Spleen (tissue), 11 donors: ENCODE results near the gene TBL1XR1. TPM values are rescaled to one million over a fixed set of nuclear protein-coding genes. Genes with fewer than 3 reads are reported as not detected.

Experiments used
- DNase-seq: peaks from one replicate; pipeline ENCODE4 v3.0.0-alpha.2; 2020
- H3K27ac ChIP-seq, 8 donors: fragments of 200-600 bp; sonication (generic) in 7 of 8; 1 replicate in 4 of 8; 2 replicates in 4 of 8; pipeline versions ENCODE4 v1.5.0 to v1.8.0; 2016 to 2021; ENCODE audit warnings: inconsistent platforms in 4 of 8, mild to moderate bottlenecking in 4 of 8, moderate library complexity in 1 of 8
- H3K27me3 ChIP-seq, 7 donors: fragments of 200-600 bp; sonication (generic) in 6 of 7; replicated peaks in 1 of 7; 1 replicate in 4 of 7; 2 replicates in 3 of 7; pipeline versions ENCODE4 v1.5.0 to v1.8.0; 2016 to 2021; ENCODE audit warnings: inconsistent platforms in 3 of 7, mild to moderate bottlenecking in 1 of 7
- H3K36me3 ChIP-seq, 6 donors: fragments of 200-600 bp; sonication (generic) in 5 of 6; 1 replicate in 4 of 6; 2 replicates in 2 of 6; pipeline versions ENCODE4 v1.5.0 to v1.8.0; 2016 to 2021; ENCODE audit warnings: inconsistent platforms in 2 of 6
- H3K4me1 ChIP-seq, 6 donors: fragments of 200-600 bp; sonication (generic) in 5 of 6; 1 replicate in 3 of 6; 2 replicates in 3 of 6; pipeline versions ENCODE4 v1.5.0 to v1.8.0; 2016 to 2021; ENCODE audit warnings: inconsistent platforms in 3 of 6
- H3K4me3 ChIP-seq, 8 donors: fragments of 200-600 bp; sonication (generic) in 7 of 8; 1 replicate in 4 of 8; 2 replicates in 4 of 8; pipeline versions ENCODE4 v1.5.0 to v1.8.0; 2016 to 2021; ENCODE audit warnings: inconsistent platforms in 4 of 8, mild to moderate bottlenecking in 4 of 8, moderate library complexity in 2 of 8
- H3K9me3 ChIP-seq, 8 donors: fragments of 200-600 bp; sonication (generic) in 7 of 8; 1 replicate in 4 of 8; 2 replicates in 4 of 8; pipeline versions ENCODE4 v1.5.0 to v1.8.0; 2016 to 2021; ENCODE audit warnings: inconsistent platforms in 4 of 8
- CTCF ChIP-seq, 11 experiments: fragments of 200-600 bp in 7 of 11; fragments of 450-650 bp in 4 of 11; sonication (generic) in 4 of 11; IDR thresholded peaks in 8 of 11; conservative IDR thresholded peaks in 3 of 11; 1 replicate in 7 of 11; 2 replicates in 4 of 11; pipeline versions ENCODE4 v1.4.0 to v1.8.0; 2016 to 2021; ENCODE audit warnings: antibody characterized with exemption in 11 of 11, inconsistent platforms in 4 of 11, mild to moderate bottlenecking in 1 of 11
- POLR2A ChIP-seq, 3 donors: fragments of 450-650 bp; IDR thresholded peaks; one replicate each; pipeline ENCODE4 v1.5.1; 2017; ENCODE audit warnings: antibody characterized with exemption in 3 of 3, mild to moderate bottlenecking in 1 of 3
- POLR2AphosphoS5 ChIP-seq, 3 donors: sonication (generic); formaldehyde crosslinking; IDR thresholded peaks; one replicate each; pipeline ENCODE4 v1.5.1; 2017; ENCODE audit warnings: antibody characterized with exemption in 3 of 3
- WGBS, 5 donors: extraction: QIAGEN DNeasy Blood & Tissue Kit in 3 of 5; methylation state at CpG; one replicate each; pipeline versions ENCODE4 v1.1.5 to v1.1.7; 2013 to 2018; 5-methylcytosine and 5-hydroxymethylcytosine counted together
- intact Hi-C: fragments of 100-400 bp; cut with DNase I; formaldehyde crosslinking; loops from one replicate; pipeline ENCODE4 v1.15.0; 2023; ENCODE audit warnings: low total_unique reads
- polyA plus RNA-seq, 3 donors: library from polyadenylated mRNA; stranded (reverse); fragments of 200-250 nt; gene quantifications; one replicate each; pipeline ENCODE4 v1.2.1, GENCODE V29; 2013
- total RNA-seq, 7 donors: library from RNA; depleted of rRNA in 3 of 7; stranded (reverse); fragments of >200 nt in 3 of 7; fragmentation: NEBNext Ultra II Directional in 4 of 7; extraction: Animal tissue kit (Norgen Biotek cat#: 25700) in 4 of 7; gene quantifications; one replicate each; pipeline versions ENCODE4 v1.1.0 to v1.2.1, GENCODE V29; 2016 to 2021
- donor health status: healthy with polysubstance abuse.
- donor health status: DM: no; HTN: no; CAD: no; lungs with moderate emphysema.
- donor health status: DM: no; HTN: no; CAD: no.
- donor health status: Bipolar disorder and iron deficiency.
- donor health status: healthy.
- donor health status: DM: no; HTN: no; CAD: no.
- donor health status: DM: yes; HTN: yes; CAD: no.

The TBL1XR1 gene
- total and polyA plus RNA-seq, 10 donors = 32.4 to 168 (median 97.2) TPM

- no peak overlapping the region for H3K4me3 ChIP-seq
- no peaks in the 10 kb centered on the region for H3K36me3 ChIP-seq
- H3K9me3 ChIP-seq = no peaks in the 10 kb centered on the region
- no peak for TF ChIP-seq POLR2AphosphoS5 (IDR thresholded peaks at IDR 0.05)
- TF ChIP-seq CTCF (IDR thresholded peaks at IDR 0.05 in 8 of 11, conservative IDR thresholded peaks at IDR 0.05 in 3 of 11) = no peak
- no peak for TF ChIP-seq POLR2A (IDR thresholded peaks at IDR 0.05)
- H3K4me1 ChIP-seq = no peaks in the 10 kb centered on the region
- no peaks in the 10 kb centered on the region for H3K27me3 ChIP-seq
- DNase-seq = no peak
- no peak overlapping the region for H3K27ac ChIP-seq
- intact Hi-C loops = no loop called here
These were observed 15.0 kb upstream of the TBL1XR1 start for GRCh38 chr3:177212278-177212610.

GRCh38 chr3:177211503-177212277, 14.4 kb upstream of the TBL1XR1 start:
- Histone ChIP-seq H3K4me3 (no peak overlapping the region), H3K27me3 (no peaks in the 10 kb centered on the region), H3K27ac (no peak overlapping the region), H3K9me3 (no peaks in the 10 kb centered on the region), H3K36me3 (no peaks in the 10 kb centered on the region), H3K4me1 (no peaks in the 10 kb centered on the region)
- no peak for DNase-seq
- WGBS, 5 donors = 83 to 88% (median 86%) methylated on average over 7 of the region's 7 CpGs
- intact Hi-C loops = no loop called here
- TF ChIP-seq CTCF (IDR thresholded peaks at IDR 0.05 in 8 of 11, conservative IDR thresholded peaks at IDR 0.05 in 3 of 11) = no peak
- TF ChIP-seq POLR2AphosphoS5 (IDR thresholded peaks at IDR 0.05) = no peak
- TF ChIP-seq POLR2A (IDR thresholded peaks at IDR 0.05) = no peak

GRCh38 chr3:177210744-177211502, 13.6 kb upstream of the TBL1XR1 start:
- 90 to 97% (median 93%) methylated on average over 11 of the region's 11 CpGs for WGBS, 5 donors

More at GRCh38 chr3:177210744-177211502, 13.6 kb upstream of the TBL1XR1 start:
- Histone ChIP-seq H3K4me1 (no peaks in the 10 kb centered on the region), H3K36me3 (no peaks in the 10 kb centered on the region), H3K27ac (no peak overlapping the region), H3K27me3 (no peaks in the 10 kb centered on the region), H3K9me3 (no peaks in the 10 kb centered on the region), H3K4me3 (no peak overlapping the region)
- intact Hi-C loops = no loop called here
- no peak for DNase-seq
- TF ChIP-seq CTCF (IDR thresholded peaks at IDR 0.05 in 8 of 11, conservative IDR thresholded peaks at IDR 0.05 in 3 of 11) = no peak
- TF ChIP-seq POLR2AphosphoS5 (IDR thresholded peaks at IDR 0.05) = no peak
- TF ChIP-seq POLR2A (IDR thresholded peaks at IDR 0.05) = no peak
